ENCODE measurements around the gene PINLYP. TPM values are rescaled to one million over a fixed set of nuclear protein-coding genes. Genes with fewer than 3 reads are reported as not detected.

Gene PINLYP
- total RNA-seq, 1 experiment from 2014 or later: not detected

GRCh38 chr19:43551399-43552197 is 24.0 kb upstream of the PINLYP start:
- CTCF ChIA-PET: no interaction called here
- POLR2A ChIA-PET: no interaction called here
- Histone ChIP-seq H3K36me3 (ENCODE audit: control insufficient read depth, insufficient read depth, low read length) (peaks cover 3% of the 10 kb centered on the region), H3K4me1 (no peaks in the 10 kb centered on the region), H3K4me3 (ENCODE audit: low read depth, low read length) (no peak overlapping the region), H3K9me3 (no peaks in the 10 kb centered on the region), H3K27me3 (replicated peaks; ENCODE audit: control insufficient read depth, insufficient read depth, low read length) (no peaks in the 10 kb centered on the region)
- no peaks in the 10 kb centered on the region for H3K27me3 Mint-ChIP-seq (ENCODE audit: insufficient read depth, unreplicated experiment)
- H3K4me3 Mint-ChIP-seq (ENCODE audit: unreplicated experiment): no peak overlapping the region
- H3K36me3 Mint-ChIP-seq (ENCODE audit: insufficient read depth, unreplicated experiment): peaks cover 46% of the 10 kb centered on the region
- H3K9me3 Mint-ChIP-seq (ENCODE audit: unreplicated experiment): no peaks in the 10 kb centered on the region
- no peak overlapping the region for H3K27ac Mint-ChIP-seq (ENCODE audit: unreplicated experiment)
- no peak for TF ChIP-seq CTCF (IDR thresholded peaks at IDR 0.05; ENCODE audit: insufficient read depth in 1 of 2, low read depth in 1 of 2, low read length in 1 of 2, severe bottlenecking in 1 of 2, unreplicated experiment in 1 of 2)
- intact Hi-C loops (cut with micrococcal nuclease; ENCODE audit: unreplicated experiment): no loop called here
- no TSS peak for BruUV-seq (replicated peaks)
- DNase-seq: no peak
- no peaks in the 10 kb centered on the region for H3K4me1 Mint-ChIP-seq (ENCODE audit: low read depth, unreplicated experiment)

DNA sequence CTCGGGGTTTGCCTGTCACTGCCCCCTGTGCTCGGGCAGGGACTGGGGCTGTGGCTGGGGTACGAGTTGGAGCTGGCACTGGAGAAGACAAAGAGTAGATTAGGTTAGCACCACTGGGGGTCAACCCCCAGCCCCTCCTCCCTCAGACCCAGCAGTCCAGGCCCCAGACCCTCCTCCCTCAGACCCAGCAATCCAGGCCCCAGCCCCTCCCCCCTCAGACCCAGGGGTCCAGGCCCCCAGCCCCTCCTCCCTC is 23.5 kb upstream of the PINLYP start:
- BruUV-seq (replicated peaks): no TSS peak
- Histone ChIP-seq H3K36me3 (ENCODE audit: control insufficient read depth, insufficient read depth, low read length) (peaks cover 3% of the 10 kb centered on the region), H3K9me3 (no peaks in the 10 kb centered on the region), H3K4me3 (ENCODE audit: low read depth, low read length) (no peak overlapping the region), H3K27me3 (replicated peaks; ENCODE audit: control insufficient read depth, insufficient read depth, low read length) (no peaks in the 10 kb centered on the region), H3K4me1 (no peaks in the 10 kb centered on the region)
- intact Hi-C loops (cut with micrococcal nuclease; ENCODE audit: unreplicated experiment): no loop called here
- ChIA-PET CTCF (no interaction called here), POLR2A (no interaction called here)
- TF ChIP-seq CTCF (IDR thresholded peaks at IDR 0.05; ENCODE audit: insufficient read depth in 1 of 2, low read depth in 1 of 2, low read length in 1 of 2, severe bottlenecking in 1 of 2, unreplicated experiment in 1 of 2): no peak
- H3K36me3 Mint-ChIP-seq (ENCODE audit: insufficient read depth, unreplicated experiment): peaks cover 44% of the 10 kb centered on the region
- no peak overlapping the region for H3K4me3 Mint-ChIP-seq (ENCODE audit: unreplicated experiment)
- DNase-seq: no peak
- H3K9me3 Mint-ChIP-seq (ENCODE audit: unreplicated experiment): no peaks in the 10 kb centered on the region
- H3K27me3 Mint-ChIP-seq (ENCODE audit: insufficient read depth, unreplicated experiment): no peaks in the 10 kb centered on the region
- H3K4me1 Mint-ChIP-seq (ENCODE audit: low read depth, unreplicated experiment): no peaks in the 10 kb centered on the region
- no peak overlapping the region for H3K27ac Mint-ChIP-seq (ENCODE audit: unreplicated experiment)

DNA sequence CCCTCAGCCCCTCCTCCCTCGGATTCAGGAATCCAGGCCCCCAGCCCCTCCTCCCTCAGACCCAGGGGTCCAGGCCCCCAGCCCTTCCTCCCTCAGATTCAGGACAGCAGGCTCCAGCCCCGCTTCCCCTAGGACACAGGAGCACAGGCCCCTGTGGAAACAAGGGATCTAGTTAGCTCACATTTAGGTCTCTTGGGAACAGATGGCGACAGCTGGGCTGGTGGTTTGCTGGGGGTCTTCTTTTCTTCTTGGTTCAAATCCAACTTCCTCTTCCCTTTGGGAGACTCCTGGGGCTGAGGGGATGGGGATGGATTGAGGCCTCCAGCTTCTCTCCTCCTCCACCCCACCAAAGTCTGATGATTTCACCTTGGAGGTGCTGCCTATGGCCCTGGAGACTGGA is 23.0 kb upstream of the PINLYP start:
- Mint-ChIP-seq H3K4me3 (ENCODE audit: unreplicated experiment) (no peak overlapping the region), H3K36me3 (ENCODE audit: insufficient read depth, unreplicated experiment) (peaks cover 39% of the 10 kb centered on the region), H3K9me3 (ENCODE audit: unreplicated experiment) (no peaks in the 10 kb centered on the region), H3K4me1 (ENCODE audit: low read depth, unreplicated experiment) (no peaks in the 10 kb centered on the region), H3K27me3 (ENCODE audit: insufficient read depth, unreplicated experiment) (no peaks in the 10 kb centered on the region), H3K27ac (ENCODE audit: unreplicated experiment) (no peak overlapping the region)
- intact Hi-C loops (cut with micrococcal nuclease; ENCODE audit: unreplicated experiment): no loop called here
- H3K36me3 ChIP-seq (ENCODE audit: control insufficient read depth, insufficient read depth, low read length): peaks cover 3% of the 10 kb centered on the region
- ChIA-PET POLR2A (no interaction called here), CTCF (no interaction called here)
- TF ChIP-seq CTCF (IDR thresholded peaks at IDR 0.05; ENCODE audit: insufficient read depth in 1 of 2, low read depth in 1 of 2, low read length in 1 of 2, severe bottlenecking in 1 of 2, unreplicated experiment in 1 of 2): no peak
- no peaks in the 10 kb centered on the region for H3K4me1 ChIP-seq
- DNase-seq: no peak
- no peaks in the 10 kb centered on the region for H3K9me3 ChIP-seq
- no TSS peak for BruUV-seq (replicated peaks)
- H3K27me3 ChIP-seq (replicated peaks; ENCODE audit: control insufficient read depth, insufficient read depth, low read length): no peaks in the 10 kb centered on the region
- H3K4me3 ChIP-seq (ENCODE audit: low read depth, low read length): no peak overlapping the region

Measured in Caco-2 (cell line).